HG03460 (cell line): ENCODE results near the gene COG5.
"Not testable (repeated sequence)": the region's sequence is repeated elsewhere in the genome, so short reads cannot be mapped to it uniquely, and the experiment has no call there.

Experiments
- ATAC-seq: cut with Tn5 transposase; IDR thresholded peaks from one replicate; pipeline ENCODE4 v1.9.1; 2021; ENCODE audit not compliant: unreplicated experiment

COG5 gene

DNA sequence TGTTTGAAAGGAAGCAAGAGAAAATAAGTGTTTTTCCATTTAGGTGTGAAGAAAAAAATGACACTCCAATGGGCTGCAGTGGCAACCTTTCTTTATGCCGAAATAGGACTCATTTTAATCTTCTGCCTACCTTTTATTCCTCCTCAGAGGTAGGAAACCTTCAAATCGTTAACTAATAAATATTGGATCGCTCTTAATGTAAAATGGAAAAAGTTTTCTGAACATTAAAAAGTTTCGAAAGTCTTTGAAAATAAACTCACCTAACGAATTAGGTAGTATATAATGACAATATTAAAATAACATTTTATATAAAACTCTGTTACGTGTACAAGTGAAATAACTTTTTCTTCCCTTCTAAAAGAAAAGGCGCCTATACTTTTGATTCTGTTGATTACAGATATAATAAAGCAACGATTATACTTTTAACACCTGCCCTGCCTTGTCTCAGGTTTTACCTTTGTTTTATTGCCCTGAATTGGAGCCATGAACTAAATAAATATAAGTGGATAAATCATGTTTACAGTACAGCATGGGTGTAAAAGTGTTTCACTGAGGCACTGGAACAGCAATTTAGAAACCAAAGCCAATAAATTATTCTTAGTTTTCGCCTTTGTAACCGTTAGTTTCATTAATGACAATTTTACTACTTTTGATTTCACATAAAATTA lies 17.1 kb upstream of the COG5 start:
- ATAC-seq, result no peak

DNA sequence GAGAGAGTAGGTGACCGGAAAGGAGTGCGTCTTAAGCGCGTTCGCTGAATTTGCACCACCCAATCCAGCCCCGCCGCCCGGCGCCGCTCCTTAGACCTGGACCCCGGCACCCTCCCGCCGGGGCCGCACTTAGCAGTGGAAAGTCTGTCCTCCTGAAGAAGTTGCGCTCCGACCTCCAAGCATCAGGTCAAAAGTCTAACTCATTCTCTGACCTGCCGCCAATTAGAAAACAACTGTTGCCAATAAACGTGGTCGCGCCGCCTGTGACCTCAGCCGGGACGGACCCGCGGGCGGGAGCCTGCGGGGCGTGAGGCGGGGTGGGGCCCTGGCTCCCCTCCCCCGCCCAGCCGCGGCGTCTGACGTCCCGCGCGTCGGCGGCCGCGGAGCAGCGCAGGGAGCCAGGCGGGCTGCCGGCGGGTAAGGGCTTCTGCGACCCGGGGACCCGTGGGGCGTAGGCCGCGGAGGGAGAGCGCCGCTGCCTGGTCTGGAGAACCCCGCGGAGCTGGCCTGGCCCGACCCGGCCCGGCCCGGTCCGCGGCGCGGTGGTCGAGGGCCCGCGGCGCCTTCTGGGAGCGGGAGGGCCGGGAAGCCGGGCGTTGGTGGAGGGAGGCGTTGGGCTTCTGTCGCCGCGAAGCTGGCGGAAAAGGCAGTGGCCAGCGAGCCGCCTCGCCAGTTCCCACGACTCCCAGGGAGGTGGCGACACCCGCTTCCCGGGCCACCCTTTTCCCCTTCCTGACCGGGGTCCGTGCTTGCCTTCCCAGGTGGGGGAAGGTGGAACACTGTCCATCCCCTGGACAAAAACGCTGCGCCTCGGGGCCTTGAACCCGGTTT lies 16.4 kb upstream of the COG5 start, which contains the start of gene BCAP29:
BCAP29 (plus strand) TSS at position 362 of the 831 bp plus-strand sequence. CDS start 527 bp downstream, outside the sequence.
- peak; percentile 92 for ATAC-seq

DNA sequence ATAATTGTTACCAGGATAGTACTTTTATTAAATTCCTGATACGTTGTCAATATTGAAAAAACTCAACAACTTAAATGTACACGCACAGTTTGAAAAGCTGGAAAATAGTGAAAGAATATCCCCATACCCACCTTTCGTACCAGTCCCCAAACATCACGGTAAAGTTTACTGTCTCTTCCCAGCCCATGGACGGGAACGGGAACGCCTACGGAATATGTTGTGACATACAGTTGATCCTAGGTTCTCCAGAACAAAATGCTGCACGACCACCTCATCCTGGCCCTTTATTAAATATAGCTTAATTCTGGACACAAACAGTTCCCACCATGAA lies 15.8 kb upstream of the COG5 start:
- no peak for ATAC-seq

DNA sequence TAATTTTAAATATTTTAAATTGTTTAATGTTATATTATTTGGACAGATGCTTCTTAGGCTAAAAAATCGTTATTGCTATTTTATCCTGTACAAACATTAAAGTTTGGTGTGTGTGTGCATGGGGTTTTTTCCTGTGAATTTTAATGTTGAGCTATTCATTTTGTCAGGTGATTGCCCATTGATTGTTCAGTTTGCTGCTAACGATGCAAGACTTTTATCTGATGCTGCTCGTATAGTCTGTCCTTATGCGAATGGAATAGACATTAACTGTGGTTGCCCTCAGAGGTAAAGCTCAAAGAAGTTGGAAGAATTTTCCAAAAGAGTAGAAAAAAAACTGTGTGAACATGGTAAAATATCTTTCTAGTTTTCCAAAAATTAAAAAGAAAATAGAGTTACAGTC lies 9.8 kb upstream of the COG5 start:
- ATAC-seq, result no peak

DNA sequence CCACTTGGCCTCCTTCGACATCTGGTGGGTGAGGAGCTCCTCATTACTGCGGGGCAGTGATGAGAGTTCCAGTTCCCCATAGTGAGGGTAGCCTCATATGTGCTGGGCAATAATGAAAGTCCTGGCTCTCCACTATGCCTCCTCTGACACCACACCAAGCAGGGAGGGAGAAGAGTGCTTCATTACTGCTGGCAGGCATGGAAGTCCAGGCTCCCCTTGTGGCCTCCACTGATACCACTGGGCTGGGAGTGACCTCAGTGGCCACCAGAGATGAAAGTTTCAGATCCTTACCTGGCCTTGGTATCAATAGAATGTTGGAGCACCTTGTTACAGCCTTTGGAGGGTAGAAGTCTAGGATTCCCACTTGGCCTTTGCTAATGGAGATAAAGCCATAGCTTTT lies 6.6 kb upstream of the COG5 start:
- no peak for ATAC-seq

DNA sequence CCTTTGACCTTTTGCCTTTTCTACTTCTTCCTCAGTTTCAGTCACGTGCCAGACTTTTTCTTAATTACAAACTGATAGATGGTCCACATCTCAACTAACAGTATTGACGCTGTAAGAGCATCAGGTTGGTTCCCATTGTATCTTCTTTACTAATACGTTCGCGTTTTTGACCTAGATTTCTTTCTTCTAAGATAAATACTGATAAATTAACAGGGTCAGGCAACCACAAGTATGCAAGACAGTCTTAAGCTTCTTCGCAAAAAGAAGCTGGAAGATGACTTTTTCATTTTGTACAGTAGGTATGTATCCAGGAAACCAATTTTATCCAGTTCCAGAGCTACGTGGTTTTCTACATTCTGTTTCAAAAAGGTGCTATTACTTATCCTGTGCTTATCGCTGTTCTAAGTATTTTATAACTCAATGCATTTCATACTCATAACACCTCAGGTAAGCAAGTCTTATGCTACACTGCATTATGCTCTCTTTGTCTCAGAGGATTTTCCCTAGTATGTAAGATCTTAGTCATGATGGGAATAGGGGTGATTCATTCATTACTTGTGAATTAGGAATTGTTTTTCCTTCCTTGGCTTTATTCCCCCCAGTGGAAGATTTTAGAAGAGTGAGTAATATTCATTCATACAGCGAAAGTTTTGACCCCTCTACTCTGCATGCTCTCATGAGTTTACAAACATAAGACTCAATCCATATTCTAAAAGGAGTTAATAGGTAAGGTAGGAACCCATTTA lies 1.0 kb upstream of the COG5 start:
- ATAC-seq, result no peak

DNA sequence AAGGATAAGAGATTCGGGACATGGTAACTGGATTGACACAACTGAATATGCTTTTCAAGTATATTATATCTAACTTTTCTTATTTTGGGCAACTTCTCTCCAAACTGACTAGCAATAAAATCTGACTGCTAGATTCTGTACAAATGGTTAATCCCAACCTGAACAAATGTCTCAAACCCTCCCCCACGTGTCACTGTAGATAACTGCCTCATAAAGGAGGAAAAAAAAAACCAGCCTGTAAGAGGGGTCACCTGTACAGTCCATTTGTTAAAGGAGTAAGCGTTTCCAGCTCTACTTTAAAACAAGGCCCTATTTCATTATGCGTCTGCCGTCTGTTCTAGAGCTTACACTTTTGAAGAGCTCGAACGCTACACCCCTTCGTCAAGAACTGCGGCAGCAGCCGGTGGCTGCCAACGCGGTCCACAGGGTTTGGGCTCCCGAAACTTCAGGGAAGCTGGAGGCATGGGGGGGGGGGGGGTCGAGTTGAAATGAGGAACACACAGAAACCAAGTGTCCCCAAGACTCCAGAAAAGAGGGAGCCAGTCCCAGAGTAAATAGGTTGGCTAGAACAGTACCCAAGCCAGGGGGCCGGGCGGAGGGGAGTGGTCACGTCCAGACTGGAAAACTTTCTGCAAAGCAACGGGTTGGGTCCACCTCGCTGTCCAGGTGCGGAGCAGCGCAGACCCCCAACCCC lies 492 bp downstream of the COG5 start:
- ATAC-seq, result peak; percentile 58

DNA sequence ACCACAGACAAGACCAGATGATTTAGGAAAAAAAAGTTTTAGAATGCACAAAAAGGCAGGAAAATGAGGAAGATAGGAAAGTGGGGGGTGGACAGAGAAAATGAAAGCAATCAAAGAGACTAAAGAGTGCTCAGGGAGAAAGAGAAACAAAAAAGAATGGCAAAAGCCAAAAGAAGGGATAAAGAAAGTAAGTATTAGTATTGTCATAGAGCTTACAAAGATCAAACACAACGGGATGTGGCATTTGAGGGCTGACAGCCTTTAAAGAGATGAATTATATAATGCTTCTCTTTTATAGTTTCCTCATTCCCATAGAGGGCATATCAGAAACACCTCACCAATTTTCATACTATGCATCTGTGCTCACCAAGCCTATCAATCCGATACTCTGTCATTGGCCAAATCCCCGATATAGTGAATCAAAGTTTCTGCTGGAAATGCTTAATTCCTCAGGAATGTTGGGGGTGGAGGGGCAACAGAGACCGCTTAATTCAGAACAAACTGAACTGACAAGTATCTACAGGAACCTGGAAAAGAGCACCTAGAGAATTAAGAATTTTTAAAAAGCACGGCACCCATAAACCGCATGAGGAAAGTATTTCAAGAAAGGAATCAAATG lies 2.7 kb downstream of the COG5 start:
- no peak for ATAC-seq

DNA sequence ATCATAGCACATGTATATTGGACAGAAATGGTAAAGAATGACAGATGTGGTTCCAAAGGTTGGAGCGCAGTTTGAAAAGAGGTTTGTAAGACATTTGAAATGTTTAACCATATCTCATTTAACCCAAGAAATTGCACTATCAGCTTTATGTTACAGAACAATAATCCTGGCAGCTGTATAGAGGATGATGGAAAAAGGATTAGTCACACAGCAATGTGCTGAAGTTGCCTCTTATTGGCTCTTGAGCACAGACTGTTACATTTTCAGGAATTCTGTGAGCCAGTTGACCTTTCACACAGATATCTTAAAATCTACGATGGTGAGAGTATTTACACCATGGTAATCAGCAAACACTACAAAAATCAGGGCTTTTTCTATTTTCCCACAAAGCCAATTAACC lies 3.9 kb downstream of the COG5 start:
- ATAC-seq, result no peak

DNA sequence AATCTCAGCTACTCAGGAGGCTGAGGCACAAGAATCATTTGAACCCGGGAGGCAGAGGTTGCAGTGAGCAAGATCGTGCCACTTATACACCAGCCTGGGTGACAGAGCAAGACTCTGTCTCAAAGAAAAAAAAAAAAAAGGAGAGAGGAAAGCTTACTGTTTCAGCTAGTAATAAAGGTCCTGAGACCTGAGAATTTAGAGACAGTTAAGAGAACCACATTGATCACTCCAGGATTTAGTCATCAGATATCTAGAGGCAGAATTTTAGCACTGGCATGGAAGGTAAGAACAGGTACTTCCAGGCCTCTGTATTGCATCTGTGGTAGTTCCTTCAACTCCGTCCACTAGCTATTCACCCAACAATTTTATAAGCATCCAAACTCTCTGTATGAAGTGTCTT lies 7.8 kb downstream of the COG5 start:
- no peak for ATAC-seq

DNA sequence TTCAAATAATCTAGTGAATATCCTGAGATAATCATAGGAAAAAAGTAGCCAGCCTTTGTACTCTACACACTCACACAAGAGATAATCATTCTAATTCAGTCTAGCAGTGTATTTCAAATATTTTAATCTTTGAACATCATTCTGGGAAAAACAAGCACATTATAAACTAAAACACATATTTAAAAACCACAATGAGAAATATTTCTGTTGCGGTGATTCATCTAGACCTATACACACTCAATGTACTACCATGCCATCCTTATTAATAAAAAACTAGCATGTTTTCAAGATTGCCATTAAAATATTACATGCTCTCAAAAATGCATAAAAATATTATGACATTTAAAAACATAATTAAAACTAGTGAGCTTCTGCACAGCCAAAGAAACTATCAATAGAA lies 11.8 kb downstream of the COG5 start:
- ATAC-seq, result no peak

DNA sequence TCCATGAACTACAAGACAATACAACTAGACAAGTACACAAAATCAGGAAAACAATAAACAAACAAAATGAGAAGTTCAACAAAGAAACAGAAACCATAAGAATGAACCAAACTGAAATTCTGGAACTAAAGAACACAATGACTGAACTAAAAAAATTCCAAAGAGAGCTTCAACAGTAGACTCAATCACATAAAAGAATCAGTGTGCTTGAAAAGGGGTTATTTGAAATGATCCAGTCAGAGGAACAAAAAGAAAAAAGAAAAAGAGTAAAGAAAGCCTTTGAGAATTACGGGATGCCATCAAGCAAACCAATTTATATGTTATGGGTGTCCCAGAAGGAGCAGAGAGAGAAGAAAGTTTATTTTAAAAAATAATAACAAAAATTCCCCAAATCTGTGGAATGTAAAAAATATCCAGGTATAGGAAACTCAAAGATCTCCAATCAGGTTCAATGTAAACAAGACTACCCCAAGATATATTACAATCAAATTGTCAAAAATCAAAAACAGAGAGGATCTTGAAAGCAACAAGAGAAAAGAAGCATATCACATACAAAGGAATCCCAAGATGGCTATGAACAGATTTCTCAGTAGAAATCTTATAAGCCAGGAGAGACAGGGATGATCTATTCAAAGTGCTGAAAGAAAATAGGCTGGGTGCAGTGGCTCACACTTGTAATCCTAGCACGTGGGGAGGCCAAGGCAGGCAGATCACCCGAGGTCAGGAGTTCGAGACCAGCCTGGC lies 18.7 kb downstream of the COG5 start:
- ATAC-seq, result no peak

DNA sequence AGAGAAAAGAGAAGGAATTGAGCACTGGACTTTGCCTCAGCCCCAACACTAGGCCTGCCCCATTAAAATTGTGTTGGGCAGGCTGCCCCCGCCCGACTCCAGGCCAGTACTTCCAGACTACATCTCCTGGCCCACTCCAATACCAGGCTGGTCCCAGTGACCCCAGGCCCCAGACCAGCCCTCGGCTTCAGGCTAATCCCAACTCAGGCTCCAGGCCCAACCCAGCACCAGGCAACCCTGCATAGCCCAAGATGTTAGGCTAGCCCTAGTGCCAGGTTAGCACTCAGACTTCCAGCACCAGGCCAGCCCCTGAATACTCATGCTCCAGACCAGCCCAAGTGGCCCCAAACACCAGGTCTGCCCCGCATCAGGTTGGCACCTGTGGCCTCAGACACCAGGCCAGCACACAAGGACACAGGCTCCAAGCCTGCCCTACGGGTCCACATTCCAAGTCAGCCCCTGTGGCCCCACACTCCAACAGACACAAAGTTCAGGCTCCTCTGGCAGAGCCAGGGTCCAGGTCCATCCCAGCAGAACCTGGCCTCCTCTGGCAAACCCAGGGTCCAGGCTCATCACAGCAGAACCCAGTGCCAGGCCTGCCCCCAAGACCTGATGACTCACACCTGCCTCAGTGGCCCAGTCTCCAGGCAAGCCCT lies 20.3 kb downstream of the COG5 start:
- no peak for ATAC-seq

DNA sequence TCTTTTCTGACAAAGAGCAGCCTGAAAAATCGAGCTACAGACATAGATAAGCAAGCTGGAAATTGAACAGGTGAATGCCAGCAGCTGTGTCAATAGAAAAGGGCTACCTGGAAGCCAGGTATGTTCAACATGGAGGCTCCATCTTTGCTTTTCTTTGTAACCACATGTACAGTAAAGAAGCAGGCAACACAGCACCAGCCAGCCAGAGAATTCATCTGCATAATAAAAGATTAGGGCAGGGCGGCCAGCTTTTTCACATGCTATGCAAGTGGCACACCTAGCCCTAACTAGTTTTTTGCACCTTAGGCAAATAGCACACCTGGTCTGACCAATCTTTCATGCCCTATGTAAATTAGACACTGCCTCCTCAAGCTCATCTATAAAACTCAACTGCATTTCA lies 25.7 kb downstream of the COG5 start:
- no peak for ATAC-seq

DNA sequence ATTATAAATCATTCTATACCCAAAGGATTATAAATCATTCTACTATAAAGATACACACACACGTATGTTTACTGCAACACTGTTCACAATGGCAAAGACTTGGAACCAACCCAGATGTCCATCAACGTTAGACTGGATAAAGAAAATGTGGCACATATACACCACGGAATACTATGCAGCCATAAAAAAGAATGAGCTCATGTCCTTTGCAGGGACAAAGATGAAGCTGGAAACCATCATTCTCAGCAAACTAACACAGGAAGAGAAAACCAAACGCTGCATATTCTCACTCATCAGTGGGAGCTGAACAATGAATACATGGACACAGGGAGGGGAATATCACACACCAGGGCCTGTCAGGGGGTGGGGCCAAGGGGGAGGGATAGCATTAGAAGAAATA lies 26.5 kb downstream of the COG5 start:
- ATAC-seq, result not testable (repeated sequence)

DNA sequence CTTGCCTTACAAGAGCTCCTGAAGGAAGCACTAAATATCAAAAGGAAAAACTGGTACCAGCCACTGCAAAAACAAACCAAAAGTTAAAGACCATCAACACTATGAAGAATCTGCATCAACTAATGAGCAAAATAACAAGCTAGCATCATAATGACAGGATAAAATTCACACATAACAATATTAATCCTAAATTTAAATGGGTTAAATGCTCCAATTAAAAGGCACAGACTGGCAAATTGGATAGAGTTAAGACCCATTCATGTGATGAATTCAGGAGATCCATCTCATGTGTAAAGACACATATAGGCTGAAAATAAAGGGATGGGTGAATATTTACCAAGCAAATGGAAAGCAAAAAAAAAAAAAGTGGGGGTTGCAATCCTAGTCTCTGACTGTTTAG lies 29.6 kb downstream of the COG5 start:
- no peak for ATAC-seq

DNA sequence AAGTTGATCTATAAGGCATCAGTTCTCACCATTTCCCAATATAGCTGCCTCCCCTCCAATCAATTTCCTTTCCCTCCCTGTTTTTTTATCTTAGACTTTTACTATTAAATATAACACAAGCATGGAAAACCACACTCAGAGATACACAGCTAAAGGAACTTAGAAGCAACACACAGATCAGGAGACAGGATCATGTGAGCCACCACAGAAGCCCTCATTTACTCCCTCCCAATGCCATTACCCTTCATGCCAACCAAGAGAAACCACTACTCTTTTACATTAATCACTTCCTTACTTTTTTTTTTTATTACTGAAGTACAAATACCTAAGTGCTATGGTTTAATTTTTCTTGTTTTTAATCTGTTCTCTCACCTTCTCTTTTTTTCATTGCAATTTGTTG lies 33.0 kb downstream of the COG5 start:
- ATAC-seq, result no peak

DNA sequence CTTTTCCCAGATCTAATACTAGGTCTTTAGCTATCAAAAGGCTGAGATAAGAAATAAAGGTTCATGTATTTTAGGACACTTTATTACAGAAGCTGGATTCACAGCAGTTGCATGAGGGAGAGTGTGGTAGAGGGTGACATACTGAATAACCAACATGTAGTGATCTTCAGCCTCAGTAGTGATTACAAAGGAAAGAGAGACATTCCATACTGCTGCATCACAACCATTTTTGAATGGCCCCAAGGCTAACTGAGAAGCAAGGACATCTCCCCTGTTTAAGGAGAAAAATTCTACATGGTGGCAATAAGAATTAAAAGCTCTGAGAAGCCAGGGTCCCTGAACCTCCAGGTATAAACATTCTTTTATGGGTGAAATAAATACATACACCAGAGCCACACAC lies 35.3 kb downstream of the COG5 start:
- ATAC-seq, result no peak

DNA sequence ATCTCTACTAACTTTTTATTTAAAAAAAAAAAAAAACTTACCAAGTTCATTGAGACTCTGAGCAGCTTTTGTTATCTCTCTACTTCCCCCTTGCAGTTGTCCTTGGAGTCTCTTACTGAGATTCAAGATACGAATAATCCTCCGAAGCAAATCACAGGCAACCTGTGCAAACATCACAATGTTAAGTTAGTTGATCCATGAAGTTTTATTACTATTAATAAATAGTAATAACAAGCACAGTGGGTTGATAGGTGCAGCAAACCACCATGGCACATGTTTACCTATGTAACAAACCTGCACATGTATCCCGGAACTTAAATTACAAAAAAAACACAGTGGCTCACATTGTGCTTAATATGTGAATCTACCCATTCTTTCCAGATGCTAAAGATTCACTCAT lies 36.5 kb downstream of the COG5 start:
- no peak for ATAC-seq

DNA sequence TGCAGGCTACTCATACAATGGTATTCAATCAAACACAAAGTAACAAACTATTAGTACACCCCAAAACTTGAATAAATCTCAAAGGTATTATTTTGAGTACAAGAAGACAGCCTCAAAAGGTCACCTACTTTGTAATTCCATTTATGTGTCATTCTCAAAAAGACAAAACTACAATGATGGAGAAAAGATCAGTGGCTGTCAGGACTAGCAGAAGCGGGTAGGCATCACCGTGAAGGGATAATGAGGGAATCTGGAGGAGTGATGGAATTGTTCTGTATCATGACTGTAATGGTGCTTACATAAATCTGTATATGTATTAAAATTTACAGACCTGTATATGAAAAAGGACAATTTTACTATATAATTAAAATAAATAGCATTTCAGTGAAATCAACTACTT lies 37.0 kb downstream of the COG5 start:
- no peak for ATAC-seq
